HUES64 (cell line): Measurements from ENCODE around the gene TMEM259.
A peak's percentile ranks its signal among the peaks of the same experiment; 100 is the strongest.

Experiments used
- H3K27ac ChIP-seq: 2 replicates; pipeline ENCODE4 v1.7.0; 2013; ENCODE audit warnings: low read depth, low read length, inconsistent platforms
- H3K27me3 ChIP-seq: 2 replicates; pipeline ENCODE4 v1.6.1; 2013; ENCODE audit warnings: mild to moderate bottlenecking, low read length; ENCODE audit not compliant: insufficient read depth
- H3K36me3 ChIP-seq: 2 replicates; pipeline ENCODE4 v1.6.1; 2013; ENCODE audit warnings: mild to moderate bottlenecking, low read length; ENCODE audit not compliant: insufficient read depth
- H3K4me1 ChIP-seq: 2 replicates; pipeline ENCODE4 v1.6.1; 2013; ENCODE audit warnings: mild to moderate bottlenecking, low read length, moderate library complexity; ENCODE audit not compliant: insufficient read depth
- H3K4me3 ChIP-seq: 2 replicates; pipeline ENCODE4 v1.5.1; 2013; ENCODE audit warnings: mild to moderate bottlenecking, low read length, moderate library complexity
- H3K9ac ChIP-seq: 2 replicates; pipeline ENCODE4 v1.6.1; 2013; ENCODE audit warnings: mild to moderate bottlenecking, low read depth, low read length
- H3K9me3 ChIP-seq: 2 replicates; pipeline ENCODE4 v1.6.1; 2013; ENCODE audit warnings: low read depth, low read length; ENCODE audit not compliant: insufficient read depth
- WGBS: fragments of 150-250, 120-280 bp; methylation state at CpG from one replicate; pipeline ENCODE4 v1.1.7; 2013; ENCODE audit warnings: missing lambda C conversion rate; 5-methylcytosine and 5-hydroxymethylcytosine counted together

The TMEM259 gene

DNA sequence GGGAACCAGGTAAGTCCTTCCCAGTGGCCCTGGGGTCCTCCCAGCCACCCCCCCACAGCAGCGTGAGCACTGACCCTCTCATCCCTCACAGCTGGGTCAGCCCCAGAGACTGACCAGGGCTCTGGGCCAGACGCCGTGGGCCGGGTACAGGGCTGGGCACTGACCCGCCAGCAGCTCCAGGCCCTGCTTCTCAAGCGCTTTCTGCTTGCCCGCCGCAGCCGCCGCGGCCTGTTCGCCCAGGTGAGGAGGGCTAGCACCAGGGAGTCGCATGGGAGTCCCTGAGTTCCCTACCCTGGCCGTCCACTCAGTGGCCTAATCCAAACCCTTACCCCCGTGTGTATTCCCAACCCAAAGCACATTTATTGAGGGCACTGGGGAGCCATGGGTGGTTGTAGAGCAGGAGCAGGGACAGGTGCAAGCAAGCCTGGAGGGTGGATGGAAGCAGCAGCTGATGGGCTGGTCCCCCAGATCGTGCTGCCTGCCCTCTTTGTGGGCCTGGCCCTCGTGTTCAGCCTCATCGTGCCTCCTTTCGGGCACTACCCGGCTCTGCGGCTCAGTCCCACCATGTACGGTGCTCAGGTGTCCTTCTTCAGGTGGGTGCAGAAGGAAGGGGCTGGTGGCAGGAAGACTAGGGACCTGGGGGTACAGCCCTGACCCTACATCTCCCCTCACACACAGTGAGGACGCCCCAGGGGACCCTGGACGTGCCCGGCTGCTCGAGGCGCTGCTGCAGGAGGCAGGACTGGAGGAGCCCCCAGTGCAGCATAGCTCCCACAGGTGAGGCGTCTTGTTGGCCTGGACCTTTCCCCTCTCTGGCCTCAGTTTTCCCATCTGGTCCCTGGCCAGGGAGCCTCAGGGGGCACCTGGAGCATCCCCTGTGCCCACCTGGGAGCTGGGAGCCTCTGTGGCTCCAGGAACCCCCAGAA, 33.4 kb upstream of the TMEM259 start:
- H3K4me3 ChIP-seq = no peak overlapping the region
- H3K36me3 ChIP-seq = peaks cover 19% of the 10 kb centered on the region; the same call in 1 of the 2 replicates
- peaks cover 31% of the 10 kb centered on the region for H3K9me3 ChIP-seq
- no peaks in the 10 kb centered on the region for H3K4me1 ChIP-seq
- H3K27ac ChIP-seq = no peak overlapping the region
- WGBS = 95% methylated on average over 28 of the region's 28 CpGs
- no peaks in the 10 kb centered on the region for H3K27me3 ChIP-seq
- no peak overlapping the region for H3K9ac ChIP-seq

DNA sequence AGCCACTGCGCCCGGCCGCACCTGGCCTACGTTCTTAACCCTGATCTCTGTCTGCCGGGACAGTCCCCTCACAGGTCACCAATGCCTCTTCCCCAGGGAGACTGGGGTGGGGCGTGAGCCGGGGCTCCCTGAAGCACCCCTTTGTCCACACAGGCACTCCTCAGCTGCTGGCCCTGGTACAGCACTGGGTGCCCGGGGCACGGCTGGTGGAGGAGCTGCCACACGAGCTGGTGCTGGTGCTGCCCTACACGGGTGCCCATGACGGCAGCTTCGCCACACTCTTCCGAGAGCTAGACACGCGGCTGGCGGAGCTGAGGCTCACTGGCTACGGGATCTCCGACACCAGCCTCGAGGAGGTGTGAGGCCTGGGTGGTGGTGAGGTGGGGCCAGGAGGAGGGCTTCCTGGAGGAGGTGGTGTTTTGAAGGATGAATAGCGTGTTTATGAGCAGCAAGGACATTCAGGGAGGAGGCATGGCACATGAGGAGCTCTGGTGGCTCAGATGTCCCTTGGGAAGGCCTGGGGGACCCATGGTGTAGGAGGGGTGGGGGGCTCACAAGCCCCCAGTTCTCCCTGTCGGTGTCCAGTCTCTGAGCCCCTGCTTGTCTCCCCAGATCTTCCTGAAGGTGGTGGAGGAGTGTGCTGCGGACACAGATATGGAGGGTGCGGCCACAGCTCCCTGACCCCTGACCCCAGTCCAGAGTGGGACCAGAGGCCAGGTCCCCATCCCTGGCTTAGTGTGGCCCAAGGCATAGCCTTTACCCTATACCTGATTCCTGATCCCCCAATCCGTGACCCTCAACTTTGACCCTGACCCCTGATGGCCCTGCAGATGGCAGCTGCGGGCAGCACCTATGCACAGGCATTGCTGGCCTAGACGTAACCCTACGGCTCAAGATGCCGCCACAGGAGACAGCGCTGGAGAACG, 32.5 kb upstream of the TMEM259 start:
- Histone ChIP-seq H3K4me1 (no peaks in the 10 kb centered on the region), H3K36me3 (peaks cover 19% of the 10 kb centered on the region; the same call in 1 of the 2 replicates), H3K9me3 (peaks cover 25% of the 10 kb centered on the region), H3K9ac (no peak overlapping the region), H3K4me3 (no peak overlapping the region), H3K27ac (no peak overlapping the region), H3K27me3 (no peaks in the 10 kb centered on the region)
- WGBS = 90% methylated on average over 31 of the region's 31 CpGs

DNA sequence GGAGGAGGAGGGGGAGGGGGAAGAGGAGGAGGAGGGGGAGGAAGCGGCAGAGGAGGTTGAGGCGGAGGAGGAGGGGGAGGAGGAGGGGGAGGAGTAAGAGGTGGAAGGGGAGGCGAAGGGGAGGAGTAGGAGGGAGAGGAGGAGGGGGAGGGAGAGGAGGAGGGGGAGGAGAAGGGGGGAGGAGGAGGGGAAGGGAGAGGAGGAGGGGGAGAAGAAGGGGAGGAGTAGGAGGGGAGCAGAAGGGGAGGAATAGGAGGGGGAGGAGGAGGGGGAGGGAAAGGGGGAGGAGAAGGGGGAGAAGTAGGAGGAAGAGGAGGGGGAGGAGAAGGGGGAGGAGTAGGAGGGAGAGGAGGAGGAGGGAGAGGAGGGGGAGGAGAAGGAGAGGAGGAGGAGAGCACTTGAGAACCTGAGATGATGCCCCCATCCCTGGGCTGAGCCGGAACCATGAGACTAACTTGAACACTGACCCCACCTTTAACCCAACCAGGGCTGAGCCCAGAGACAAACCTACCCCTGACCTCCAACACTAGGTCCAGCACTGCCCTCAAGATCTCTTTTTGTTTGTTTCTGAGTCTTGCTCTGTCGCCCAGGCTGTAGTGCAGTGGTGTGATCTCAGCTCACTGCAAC, 31.5 kb upstream of the TMEM259 start:
- Histone ChIP-seq H3K9me3 (peaks cover 16% of the 10 kb centered on the region), H3K9ac (no peak overlapping the region), H3K36me3 (peaks cover 19% of the 10 kb centered on the region; the same call in 1 of the 2 replicates), H3K4me1 (no peaks in the 10 kb centered on the region), H3K27ac (no peak overlapping the region), H3K4me3 (no peak overlapping the region), H3K27me3 (no peaks in the 10 kb centered on the region)
- WGBS = 79% methylated on average over 3 of the region's 5 CpGs

DNA sequence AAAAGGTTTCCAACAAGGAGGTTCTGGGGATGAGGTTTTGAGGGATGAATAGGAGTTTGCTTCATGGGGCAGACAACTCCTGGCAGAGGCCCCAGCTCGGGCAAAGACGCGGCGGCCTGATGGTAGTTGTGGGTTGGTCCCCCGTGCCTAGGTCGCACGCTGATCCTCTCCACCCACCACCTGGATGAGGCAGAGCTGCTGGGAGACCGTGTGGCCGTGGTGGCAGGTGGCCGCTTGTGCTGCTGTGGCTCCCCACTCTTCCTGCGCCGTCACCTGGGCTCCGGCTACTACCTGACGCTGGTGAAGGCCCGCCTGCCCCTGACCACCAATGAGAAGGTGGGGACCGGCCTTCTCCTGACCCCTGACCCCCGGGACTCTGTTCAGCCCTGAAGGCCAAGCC, 30.9 kb upstream of the TMEM259 start:
- no peak overlapping the region for H3K27ac ChIP-seq
- peaks cover 15% of the 10 kb centered on the region; the same call in 1 of the 2 replicates for H3K36me3 ChIP-seq
- no peaks in the 10 kb centered on the region for H3K27me3 ChIP-seq
- 69% methylated on average over 17 of the region's 17 CpGs for WGBS
- peaks cover 9% of the 10 kb centered on the region; the same call in 1 of the 2 replicates for H3K9me3 ChIP-seq
- no peaks in the 10 kb centered on the region for H3K4me1 ChIP-seq
- no peak overlapping the region for H3K9ac ChIP-seq
- no peak overlapping the region for H3K4me3 ChIP-seq

DNA sequence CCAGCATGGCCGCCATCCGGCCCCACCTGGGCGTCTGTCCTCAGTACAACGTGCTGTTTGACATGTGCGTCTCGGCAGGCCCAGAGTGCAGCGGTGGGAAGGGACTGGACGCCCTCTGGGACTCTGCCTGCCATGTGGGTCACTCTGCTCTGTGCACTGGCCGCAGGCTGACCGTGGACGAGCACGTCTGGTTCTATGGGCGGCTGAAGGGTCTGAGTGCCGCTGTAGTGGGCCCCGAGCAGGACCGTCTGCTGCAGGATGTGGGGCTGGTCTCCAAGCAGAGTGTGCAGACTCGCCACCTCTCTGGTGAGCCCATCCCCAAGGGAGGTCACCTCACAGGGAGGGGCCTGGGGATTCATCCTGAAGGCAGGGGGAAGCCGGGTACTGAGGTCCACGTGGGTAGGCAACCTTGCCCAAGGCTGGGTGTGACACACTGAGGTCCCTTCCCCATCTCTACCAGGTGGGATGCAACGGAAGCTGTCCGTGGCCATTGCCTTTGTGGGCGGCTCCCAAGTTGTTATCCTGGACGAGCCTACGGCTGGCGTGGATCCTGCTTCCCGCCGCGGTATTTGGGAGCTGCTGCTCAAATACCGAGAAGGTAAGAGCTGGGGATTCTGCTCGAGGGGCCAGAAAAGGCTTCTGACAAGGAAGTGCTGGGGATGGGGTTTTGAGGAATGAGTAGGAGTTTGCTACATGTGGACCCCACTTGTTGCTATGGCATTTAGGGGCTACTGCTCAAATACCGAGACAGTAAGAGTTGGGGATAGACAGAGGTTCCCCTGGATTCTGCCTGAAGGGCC, 30.3 kb upstream of the TMEM259 start:
- WGBS = 57% methylated on average over 31 of the region's 31 CpGs
- Histone ChIP-seq H3K27ac (peak overlapping the region; percentile 25; the same call in 1 of the 2 replicates), H3K4me1 (no peaks in the 10 kb centered on the region), H3K4me3 (no peak overlapping the region), H3K27me3 (no peaks in the 10 kb centered on the region), H3K9me3 (0 out of 2 replicates have a peak, but pooled peaks cover 3% of the 10 kb centered on the region), H3K36me3 (peaks cover 10% of the 10 kb centered on the region; the same call in 1 of the 2 replicates), H3K9ac (no peak overlapping the region)

DNA sequence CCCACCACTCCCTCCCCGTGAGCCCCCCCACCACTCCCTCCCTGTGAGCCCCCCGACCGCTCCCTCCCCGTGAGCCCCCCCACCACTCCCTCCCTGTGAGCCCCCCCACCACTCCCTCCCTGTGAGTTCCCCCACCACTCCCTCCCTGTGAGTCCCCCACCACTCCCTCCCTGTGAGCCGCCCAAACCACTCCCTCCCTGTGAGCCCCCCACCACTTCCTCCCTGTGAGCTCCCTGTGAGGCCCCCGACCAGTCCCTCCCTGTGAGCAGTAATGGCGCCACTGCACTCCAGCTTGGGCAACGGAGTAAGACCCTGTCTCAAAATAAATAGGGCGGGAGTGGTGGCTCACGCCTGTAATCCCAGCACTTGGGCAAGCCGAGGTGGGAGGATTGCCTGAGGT, 28.9 kb upstream of the TMEM259 start:
- H3K9ac ChIP-seq = no peak overlapping the region
- 52% methylated on average over 7 of the region's 11 CpGs for WGBS
- 0 out of 2 replicates have a peak, but pooled peaks cover 1% of the 10 kb centered on the region for H3K36me3 ChIP-seq
- H3K4me1 ChIP-seq = no peaks in the 10 kb centered on the region
- no peak overlapping the region for H3K27ac ChIP-seq
- H3K9me3 ChIP-seq = no peaks in the 10 kb centered on the region
- no peak overlapping the region for H3K4me3 ChIP-seq
- no peaks in the 10 kb centered on the region for H3K27me3 ChIP-seq

DNA sequence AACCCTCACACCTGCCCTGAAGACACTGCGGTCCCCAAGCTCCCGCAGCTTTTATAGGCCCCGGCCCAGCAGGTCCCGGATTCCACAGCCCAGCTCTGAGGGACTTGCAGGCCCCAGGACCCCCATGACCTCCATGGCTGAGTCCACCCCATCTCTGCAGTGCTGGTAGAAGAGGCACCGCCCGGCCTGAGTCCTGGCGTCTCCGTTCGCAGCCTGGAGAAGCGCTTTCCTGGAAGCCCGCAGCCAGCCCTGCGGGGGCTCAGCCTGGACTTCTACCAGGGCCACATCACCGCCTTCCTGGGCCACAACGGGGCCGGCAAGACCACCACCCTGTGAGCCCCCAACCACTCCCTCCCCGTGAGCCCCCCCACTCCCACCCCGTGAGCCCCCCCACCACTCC, 28.2 kb upstream of the TMEM259 start:
- no peaks in the 10 kb centered on the region for H3K36me3 ChIP-seq
- H3K9me3 ChIP-seq = no peaks in the 10 kb centered on the region
- no peak overlapping the region for H3K27ac ChIP-seq
- H3K27me3 ChIP-seq = no peaks in the 10 kb centered on the region
- H3K4me1 ChIP-seq = no peaks in the 10 kb centered on the region
- no peak overlapping the region for H3K9ac ChIP-seq
- no peak overlapping the region for H3K4me3 ChIP-seq
- WGBS = 88% methylated on average over 15 of the region's 17 CpGs

DNA sequence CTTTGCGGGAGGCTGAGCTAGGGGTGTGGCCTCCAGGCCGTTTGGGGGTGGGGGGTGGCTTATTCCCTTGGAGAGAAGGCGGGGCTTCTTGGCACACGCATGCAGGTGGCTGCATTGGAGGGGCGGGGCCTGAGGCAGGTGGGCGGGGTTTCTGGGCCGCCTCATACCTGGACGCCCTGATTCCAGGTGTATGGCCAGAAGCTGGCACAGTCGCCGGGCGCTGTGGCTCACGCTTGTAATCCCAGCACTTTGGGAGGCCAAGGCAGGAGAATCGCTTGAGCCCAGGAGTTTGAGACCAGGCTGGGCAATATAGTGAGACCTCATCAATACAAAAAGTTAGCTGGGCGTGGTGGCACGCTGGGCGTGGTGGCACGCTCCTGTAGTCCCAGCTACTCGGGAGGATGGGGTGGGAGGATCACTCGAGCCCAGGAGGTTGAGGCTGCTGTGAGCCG, 26.8 kb upstream of the TMEM259 start:
- WGBS = 91% methylated on average over 20 of the region's 20 CpGs
- no peaks in the 10 kb centered on the region for H3K9me3 ChIP-seq
- H3K27ac ChIP-seq = no peak overlapping the region
- H3K36me3 ChIP-seq = no peaks in the 10 kb centered on the region
- H3K4me3 ChIP-seq = no peak overlapping the region
- H3K4me1 ChIP-seq = no peaks in the 10 kb centered on the region
- no peaks in the 10 kb centered on the region for H3K27me3 ChIP-seq
- H3K9ac ChIP-seq = no peak overlapping the region

DNA sequence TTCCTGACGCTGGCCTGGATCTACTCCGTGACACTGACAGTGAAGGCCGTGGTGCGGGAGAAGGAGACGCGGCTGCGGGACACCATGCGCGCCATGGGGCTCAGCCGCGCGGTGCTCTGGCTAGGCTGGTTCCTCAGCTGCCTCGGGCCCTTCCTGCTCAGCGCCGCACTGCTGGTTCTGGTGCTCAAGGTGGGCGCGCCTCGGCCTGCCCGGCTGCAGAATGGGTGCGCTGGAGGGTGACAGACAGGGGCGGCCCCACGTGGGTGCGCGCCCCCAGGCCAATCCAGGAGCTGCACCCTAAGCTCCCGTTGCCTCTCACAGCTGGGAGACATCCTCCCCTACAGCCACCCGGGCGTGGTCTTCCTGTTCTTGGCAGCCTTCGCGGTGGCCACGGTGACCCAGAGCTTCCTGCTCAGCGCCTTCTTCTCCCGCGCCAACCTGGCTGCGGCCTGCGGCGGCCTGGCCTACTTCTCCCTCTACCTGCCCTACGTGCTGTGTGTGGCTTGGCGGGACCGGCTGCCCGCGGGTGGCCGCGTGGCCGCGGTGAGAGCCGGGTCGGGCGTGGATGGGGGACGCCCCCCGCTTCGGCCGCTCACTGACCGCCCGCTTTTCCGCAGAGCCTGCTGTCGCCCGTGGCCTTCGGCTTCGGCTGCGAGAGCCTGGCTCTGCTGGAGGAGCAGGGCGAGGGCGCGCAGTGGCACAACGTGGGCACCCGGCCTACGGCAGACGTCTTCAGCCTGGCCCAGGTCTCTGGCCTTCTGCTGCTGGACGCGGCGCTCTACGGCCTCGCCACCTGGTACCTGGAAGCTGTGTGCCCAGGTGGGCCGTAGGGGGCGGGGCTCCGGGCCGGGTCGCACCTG, 26.1 kb upstream of the TMEM259 start:
- Histone ChIP-seq H3K4me3 (no peak overlapping the region), H3K27ac (no peak overlapping the region), H3K9me3 (no peaks in the 10 kb centered on the region), H3K4me1 (no peaks in the 10 kb centered on the region), H3K9ac (no peak overlapping the region), H3K27me3 (no peaks in the 10 kb centered on the region), H3K36me3 (no peaks in the 10 kb centered on the region)
- 94% methylated on average over 77 of the region's 77 CpGs for WGBS
